GM23338 (cell line): ENCODE results near the gene MIR17HG. TPM values are rescaled to one million over a fixed set of nuclear protein-coding genes. Genes with fewer than 3 reads are reported as not detected.

Source experiments
- ATAC-seq: fragments of 200-7000 bp; cut with Tn5 transposase; 3 replicates; pipeline ENCODE4 v1.9.1; 2020
- DNase-seq: peaks from one replicate; pipeline ENCODE4 v3.0.0-alpha.2; 2015; ENCODE audit warnings: low spot score
- H2AFZ ChIP-seq: fragments of 200-600 bp; sonication (generic); 2 replicates; pipeline ENCODE4 v1.8.0; 2016; ENCODE audit warnings: antibody characterized with exemption, mild to moderate bottlenecking, moderate library complexity
- H3F3A ChIP-seq: fragments of 200-600 bp; sonication (generic); replicated peaks from 2 replicates; pipeline ENCODE4 v1.8.0; 2017; ENCODE audit warnings: antibody characterized with exemption, mixed run types, low read depth
- H3K27ac ChIP-seq: fragments of 200-600 bp; sonication (generic); 2 replicates; pipeline ENCODE4 v1.6.1; 2016; ENCODE audit warnings: low read depth
- H3K27me3 ChIP-seq: fragments of 200-600 bp; sonication (generic); 2 replicates; pipeline ENCODE4 v1.8.0; 2016; ENCODE audit warnings: mild to moderate bottlenecking, mixed run types, moderate library complexity; ENCODE audit not compliant: insufficient read depth
- H3K36me3 ChIP-seq: fragments of 200-600 bp; sonication (generic); 2 replicates; pipeline ENCODE4 v1.8.0; 2016; ENCODE audit warnings: mild to moderate bottlenecking; ENCODE audit not compliant: insufficient read depth
- H3K4me1 ChIP-seq: fragments of 200-600 bp; sonication (generic); 2 replicates; pipeline ENCODE4 v1.8.0; 2016; ENCODE audit warnings: mild to moderate bottlenecking, moderate library complexity; ENCODE audit not compliant: insufficient read depth
- H3K4me2 ChIP-seq: fragments of 200-600 bp; sonication (generic); 2 replicates; pipeline ENCODE4 v1.7.1; 2017; ENCODE audit warnings: mixed run types
- H3K4me3 ChIP-seq: fragments of 200-600 bp; sonication (generic); 2 replicates; pipeline ENCODE4 v1.6.1; 2016; ENCODE audit warnings: mixed run types
- H3K79me2 ChIP-seq: fragments of 200-600 bp; sonication (generic); replicated peaks from 2 replicates; pipeline ENCODE4 v1.8.0; 2017; ENCODE audit warnings: mild to moderate bottlenecking; ENCODE audit not compliant: insufficient read depth
- H3K9me2 ChIP-seq: fragments of 200-600 bp; sonication (generic); 2 replicates; pipeline ENCODE4 v1.8.0; 2017; ENCODE audit not compliant: insufficient read depth
- H4K20me1 ChIP-seq: fragments of 200-600 bp; sonication (generic); replicated peaks from 2 replicates; pipeline ENCODE4 v1.8.0; 2017; ENCODE audit warnings: mild to moderate bottlenecking; ENCODE audit not compliant: insufficient read depth
- H3K27ac Mint-ChIP-seq: 2 replicates; pipeline ENCODE4 v1.8.0; 2020; ENCODE audit warnings: inconsistent platforms, mild to moderate bottlenecking, moderate library complexity, mixed read lengths
- H3K27me3 Mint-ChIP-seq: 3 replicates; pipeline ENCODE4 v1.8.0; 2022; ENCODE audit warnings: low read depth, mild to moderate bottlenecking, moderate library complexity, mixed read lengths, inconsistent platforms; ENCODE audit not compliant: insufficient read depth, poor library complexity
- H3K36me3 Mint-ChIP-seq: 3 replicates; pipeline ENCODE4 v1.8.0; 2021; ENCODE audit warnings: low read depth, mild to moderate bottlenecking, inconsistent platforms, moderate library complexity, mixed read lengths
- H3K4me1 Mint-ChIP-seq: 3 replicates; pipeline ENCODE4 v1.8.0; 2020; ENCODE audit warnings: mild to moderate bottlenecking, inconsistent platforms, mixed read lengths
- H3K4me3 Mint-ChIP-seq: 3 replicates; pipeline ENCODE4 v1.8.0; 2021; ENCODE audit warnings: moderate library complexity, mild to moderate bottlenecking, inconsistent platforms, mixed read lengths
- H3K9me3 Mint-ChIP-seq: 3 replicates; pipeline ENCODE4 v1.8.0; 2020; ENCODE audit warnings: moderate library complexity, mild to moderate bottlenecking, inconsistent platforms, mixed read lengths
- CTCF ChIP-seq, 2 experiments: fragments of 200-600 bp in 1 of 2; sonication (generic) in 1 of 2; conservative IDR thresholded peaks; 2 replicates each; pipeline versions ENCODE4 v1.5.1 to v1.6.1; 2016 to 2017; ENCODE audit warnings: antibody characterized with exemption in 2 of 2, low read depth in 2 of 2, mild to moderate bottlenecking in 2 of 2, moderate library complexity in 1 of 2
- EZH2 ChIP-seq: fragments of 200-600 bp; sonication (generic); IDR thresholded peaks from one replicate; pipeline ENCODE4 v1.8.0; 2017; ENCODE audit warnings: antibody characterized with exemption, mild to moderate bottlenecking, low read depth; ENCODE audit not compliant: unreplicated experiment
- EZH2phosphoT487 ChIP-seq: fragments of 200-600 bp; sonication (generic); IDR thresholded peaks from one replicate; pipeline ENCODE4 v1.8.1; 2018; ENCODE audit warnings: antibody characterized with exemption; ENCODE audit not compliant: unreplicated experiment
- JUNB ChIP-seq: IDR thresholded peaks from one replicate; pipeline ENCODE4 v1.6.1; 2016; ENCODE audit warnings: antibody characterized with exemption; ENCODE audit not compliant: unreplicated experiment
- POLR2AphosphoS5 ChIP-seq: IDR thresholded peaks from 2 replicates; pipeline ENCODE4 v1.6.1; 2016; ENCODE audit warnings: antibody characterized with exemption, low read depth
- REST ChIP-seq: IDR thresholded peaks from one replicate; pipeline ENCODE4 v1.6.1; 2018; ENCODE audit warnings: antibody characterized with exemption; ENCODE audit not compliant: unreplicated experiment
- ZNF114 ChIP-seq: fragments of 250-450 bp; sonication (Bioruptor Pico); IDR thresholded peaks from 2 replicates; pipeline ENCODE4 v1.5.0; 2020; ENCODE audit warnings: mild to moderate bottlenecking, moderate library complexity
- ZNF331 ChIP-seq: fragments of 250-450 bp; sonication (Bioruptor Pico); IDR thresholded peaks from 2 replicates; pipeline ENCODE4 v1.5.0; 2020; ENCODE audit warnings: low read depth, mild to moderate bottlenecking, moderate library complexity
- ZNF462 ChIP-seq: fragments of 250-450 bp; sonication (Bioruptor Pico); IDR thresholded peaks from 2 replicates; pipeline ENCODE4 v1.5.0; 2020; ENCODE audit warnings: mild to moderate bottlenecking, moderate library complexity
- polyA plus RNA-seq: library from polyadenylated mRNA; unstranded; fragments of >200 nt; fragmentation: Nextera tagmentation; extraction: Ambion mirVana; gene quantifications from 2 replicates; pipeline ENCODE4 v1.2.1, GENCODE V29; 2016
- total RNA-seq: library from RNA; depleted of rRNA; stranded (reverse); fragments of >200 nt; shearing (Covaris generic); gene quantifications from 2 replicates; pipeline ENCODE4 v1.2.3, GENCODE V29; 2014

The MIR17HG gene
- total and polyA plus RNA-seq, 2 experiments from 2014 or later = 14.8 to 46.0 TPM

GRCh38 chr13:91370501-91370900, 23.0 kb downstream of the MIR17HG start:
- Mint-ChIP-seq H3K4me1 (peaks cover 13% of the 10 kb centered on the region; the same call in 2 of the 3 replicates), H3K27me3 (peaks cover 4% of the 10 kb centered on the region), H3K36me3 (no peaks in the 10 kb centered on the region), H3K9me3 (no peaks in the 10 kb centered on the region), H3K27ac (no peak overlapping the region), H3K4me3 (no peak overlapping the region)
- Histone ChIP-seq H3F3A (no peaks in the 10 kb centered on the region), H3K9me2 (no peaks in the 10 kb centered on the region; the same call in 1 of the 2 replicates), H3K4me2 (no peak overlapping the region), H2AFZ (no peak overlapping the region), H3K4me1 (peaks cover 7% of the 10 kb centered on the region; the same call in 1 of the 2 replicates), H3K27me3 (no peaks in the 10 kb centered on the region), H3K36me3 (no peaks in the 10 kb centered on the region), H3K79me2 (no peaks in the 10 kb centered on the region), H3K4me3 (no peak overlapping the region), H4K20me1 (peaks cover 3% of the 10 kb centered on the region; the same call in 1 of the 2 replicates), H3K27ac (no peak overlapping the region)
- no peak for TF ChIP-seq ZNF331 (CRISPR knock-in tag)
- no peak for TF ChIP-seq EZH2
- no peak for TF ChIP-seq POLR2AphosphoS5
- no peak for TF ChIP-seq EZH2phosphoT487
- TF ChIP-seq CTCF (conservative IDR thresholded peaks at IDR 0.05; ENCODE audit: low read depth in 2 of 2) = no peak
- DNase-seq (no peak), ATAC-seq (no peak)

GRCh38 chr13:91372911-91373310, 25.4 kb downstream of the MIR17HG start:
- Histone ChIP-seq H4K20me1 (peaks cover 3% of the 10 kb centered on the region; the same call in 1 of the 2 replicates), H3K36me3 (no peaks in the 10 kb centered on the region), H3K27me3 (no peaks in the 10 kb centered on the region), H3K4me1 (peaks cover 7% of the 10 kb centered on the region; the same call in 1 of the 2 replicates), H3K79me2 (no peaks in the 10 kb centered on the region), H3F3A (no peaks in the 10 kb centered on the region), H3K4me2 (no peak overlapping the region), H3K9me2 (no peaks in the 10 kb centered on the region; the same call in 1 of the 2 replicates), H3K27ac (no peak overlapping the region), H3K4me3 (no peak overlapping the region), H2AFZ (no peak overlapping the region)
- Mint-ChIP-seq H3K4me1 (peaks cover 13% of the 10 kb centered on the region; the same call in 2 of the 3 replicates), H3K27ac (no peak overlapping the region), H3K9me3 (no peaks in the 10 kb centered on the region), H3K36me3 (no peaks in the 10 kb centered on the region), H3K4me3 (no peak overlapping the region), H3K27me3 (peaks cover 4% of the 10 kb centered on the region)
- ATAC-seq (no peak), DNase-seq (no peak)
- no peak for TF ChIP-seq ZNF462 (CRISPR knock-in tag)
- TF ChIP-seq JUNB = no peak
- TF ChIP-seq EZH2phosphoT487 = no peak
- no peak for TF ChIP-seq ZNF331 (CRISPR knock-in tag)
- TF ChIP-seq REST = no peak
- TF ChIP-seq ZNF114 (CRISPR knock-in tag) = no peak
